A549 treated with Mapracorat at 1 μM for 4 hours (cell line): ENCODE results near the gene STEAP1B. TPM values are rescaled to one million over a fixed set of nuclear protein-coding genes. Genes with fewer than 3 reads are reported as not detected.

ENCODE experiments used
- total RNA-seq: library from RNA; stranded (reverse); fragments of 200-300 nt; extraction: Qiagen RNA extraction; gene quantifications from 5 replicates; pipeline ENCODE4 v1.2.3, GENCODE V29; 2022

Gene STEAP1B
- 0.13 to 0.30 TPM (median 0.22 TPM) in 4 of 5 replicates, not detected in the other for total RNA-seq

DNA sequence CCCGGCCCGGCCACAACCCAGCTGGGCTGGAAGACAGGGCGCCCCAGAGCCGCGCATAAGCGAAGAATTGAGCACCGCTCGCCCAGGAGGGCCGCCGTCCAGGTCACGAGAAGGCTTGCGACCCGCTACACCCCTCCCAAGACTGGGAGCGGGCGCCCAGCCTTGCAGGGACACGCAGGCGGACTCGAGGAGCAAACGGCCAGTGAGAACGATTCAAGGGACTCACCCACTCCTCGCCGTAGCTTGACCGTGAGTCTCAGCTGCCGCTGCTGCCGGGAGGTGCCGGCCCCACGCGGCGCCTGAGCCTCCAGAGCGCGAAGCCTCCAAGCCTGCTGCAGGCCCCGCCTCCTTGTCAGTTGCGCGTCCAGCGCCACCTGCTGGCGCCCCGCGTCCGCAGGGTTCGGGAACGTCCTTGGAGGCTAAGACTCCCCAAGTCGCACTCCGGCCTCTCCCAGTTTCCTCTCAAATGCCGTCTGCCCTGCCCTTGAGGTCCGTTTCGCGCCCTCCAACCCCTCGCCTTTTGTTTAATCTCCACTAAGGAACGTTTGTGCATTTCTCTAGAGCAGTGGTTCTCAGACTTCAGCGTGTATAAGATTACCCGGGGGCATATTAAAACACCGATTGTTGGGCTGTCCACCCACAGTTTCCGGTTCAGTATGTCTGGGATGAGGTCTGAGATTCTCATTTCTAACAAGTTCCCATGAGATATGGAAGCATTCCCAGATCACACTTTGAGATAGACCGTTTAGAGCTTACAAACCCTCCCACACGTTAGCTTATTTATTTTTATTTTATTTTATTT lies at the start of gene STEAP1B:
STEAP1B (minus strand) TSS at position 301 of the 802 bp plus-strand sequence. CDS start 5,333 bp downstream, outside the sequence.

Other genes with a start within 250 kb of the STEAP1B start
- 0.10 to 0.31 TPM (median 0.16 TPM) in 5 replicates for gene RAPGEF5, start 143.0 kb downstream of the STEAP1B start, total RNA-seq
- 1.1 to 3.5 TPM (median 1.6 TPM) in 5 replicates for gene IL6, start 227.0 kb upstream of the STEAP1B start, total RNA-seq